CD4-positive, CD25-positive, alpha-beta regulatory T cell (primary cell): ENCODE results near the gene HEATR5A. TPM values are rescaled to one million over a fixed set of nuclear protein-coding genes. Genes with fewer than 3 reads are reported as not detected.
"Not testable (repeated sequence)": the region's sequence is repeated elsewhere in the genome, so short reads cannot be mapped to it uniquely, and the experiment has no call there.

Source experiments
- ATAC-seq, 2 donors: fragments of 150-1000 bp; cut with Tn5 transposase; one replicate each; pipeline ENCODE4 v1.10.0; 2021; ENCODE audit warnings: low read depth in 2 of 2, moderate number of reproducible peaks in 2 of 2, moderate library complexity in 1 of 2
- DNase-seq, 3 donors: peaks; one replicate each; pipeline versions ENCODE4 v3.0.0 to v3.0.0-alpha.2; 2012 to 2022; ENCODE audit warnings: mixed read lengths in 1 of 3
- H3K27ac ChIP-seq: one replicate; pipeline ENCODE4 v1.7.0; 2013; ENCODE audit warnings: mild to moderate bottlenecking, low read length; ENCODE audit not compliant: insufficient read depth, poor library complexity, severe bottlenecking
- H3K27me3 ChIP-seq: one replicate; pipeline ENCODE4 v1.7.0; 2013; ENCODE audit warnings: low read length; ENCODE audit not compliant: control insufficient read depth, insufficient read depth
- H3K36me3 ChIP-seq: one replicate; pipeline ENCODE4 v1.7.0; 2013; ENCODE audit warnings: mild to moderate bottlenecking, low read length, moderate library complexity; ENCODE audit not compliant: control insufficient read depth, insufficient read depth
- H3K4me1 ChIP-seq: 2 replicates; pipeline ENCODE4 v1.7.0; 2013; ENCODE audit warnings: mild to moderate bottlenecking, low read length; ENCODE audit not compliant: insufficient read depth, control insufficient read depth, poor library complexity, severe bottlenecking
- H3K4me3 ChIP-seq: one replicate; pipeline ENCODE4 v1.7.0; 2013; ENCODE audit warnings: low read depth, mild to moderate bottlenecking, low read length, moderate library complexity
- H3K9me3 ChIP-seq, 2 experiments: 1 replicate in 1 of 2; 2 replicates in 1 of 2; pipeline ENCODE4 v1.7.0; 2013; ENCODE audit warnings: low read length in 2 of 2, mild to moderate bottlenecking in 1 of 2, moderate library complexity in 1 of 2; ENCODE audit not compliant: control insufficient read depth in 2 of 2
- H3K27ac Mint-ChIP-seq, 3 donors: one replicate each; pipeline ENCODE4 v1.8.0; 2020 to 2022; ENCODE audit warnings: mild to moderate bottlenecking in 3 of 3, mixed read lengths in 3 of 3, moderate library complexity in 2 of 3
- H3K27me3 Mint-ChIP-seq: one replicate; pipeline ENCODE4 v1.8.0; 2022; ENCODE audit warnings: mild to moderate bottlenecking, mixed read lengths
- H3K36me3 Mint-ChIP-seq: one replicate; pipeline ENCODE4 v1.8.0; 2020; ENCODE audit warnings: mixed read lengths
- H3K4me1 Mint-ChIP-seq, 4 donors: one replicate each; pipeline ENCODE4 v1.8.0; 2020 to 2022; ENCODE audit warnings: mixed read lengths in 4 of 4, mild to moderate bottlenecking in 1 of 4
- H3K4me3 Mint-ChIP-seq, 4 donors: one replicate each; pipeline ENCODE4 v1.8.0; 2020 to 2022; ENCODE audit warnings: mild to moderate bottlenecking in 4 of 4, mixed read lengths in 4 of 4, moderate library complexity in 3 of 4
- H3K9me3 Mint-ChIP-seq, 7 donors: one replicate each; pipeline ENCODE4 v1.8.0; 2020 to 2022; ENCODE audit warnings: mixed read lengths in 7 of 7, mild to moderate bottlenecking in 3 of 7, moderate library complexity in 2 of 7
- polyA plus RNA-seq, 4 donors: library from polyadenylated mRNA; unstranded; fragments of 300-500 nt; fragmentation: Illumina TruSeq; gene quantifications; one replicate each; pipeline ENCODE4 v1.2.3, GENCODE V29; 2021
- total RNA-seq: library from RNA; stranded (reverse); gene quantifications from one replicate; pipeline ENCODE4 v1.2.3, GENCODE V29; 2022

Gene HEATR5A
- total and polyA plus RNA-seq, 5 donors from 2014 or later = 4.2 to 11.4 (median 6.1) TPM

GRCh38 chr14:31283578-31284252 is 136.6 kb downstream of the HEATR5A start:
- Histone ChIP-seq H3K27me3 (no peaks in the 10 kb centered on the region), H3K36me3 (no peaks in the 10 kb centered on the region), H3K4me3 (no peak overlapping the region), H3K4me1 (no peaks in the 10 kb centered on the region), H3K9me3 (no peaks in the 10 kb centered on the region), H3K27ac (no peak overlapping the region)
- Mint-ChIP-seq H3K4me1 (peaks cover 0 to 2% (median 0%) of the 10 kb centered on the region in 4 donors), H3K9me3 (peaks cover 0 to 9% (median 0%) of the 10 kb centered on the region in 7 donors), H3K36me3 (no peaks in the 10 kb centered on the region), H3K27ac (no peak overlapping the region), H3K27me3 (peaks cover 8% of the 10 kb centered on the region), H3K4me3 (no peak overlapping the region)
- ATAC-seq = no peak
- DNase-seq = no peak

DNA sequence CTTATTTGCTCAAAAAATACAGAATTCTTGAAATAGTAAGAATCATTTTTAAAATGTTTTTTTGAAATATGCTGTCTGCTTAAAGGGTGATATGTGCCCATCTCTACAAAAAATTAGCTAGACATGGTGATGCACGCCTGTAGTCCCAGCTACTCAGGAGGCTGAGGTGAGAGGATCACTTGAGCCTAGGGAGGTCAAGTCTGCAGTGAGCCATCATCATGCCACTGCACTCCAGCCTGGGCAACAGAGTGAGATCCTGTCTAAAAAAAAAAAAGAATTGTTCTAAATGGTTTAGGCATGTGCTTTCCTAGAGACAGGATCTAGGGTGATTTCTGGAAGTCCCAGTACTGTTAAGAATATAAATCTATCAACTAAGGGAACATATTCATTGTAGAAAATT is 137.2 kb downstream of the HEATR5A start:
- no peak overlapping the region for H3K4me3 ChIP-seq
- no peak for ATAC-seq
- H3K27ac ChIP-seq = no peak overlapping the region
- H3K9me3 ChIP-seq = no peaks in the 10 kb centered on the region
- H3K4me3 Mint-ChIP-seq = no peak overlapping the region
- no peaks in the 10 kb centered on the region for H3K4me1 ChIP-seq
- peaks cover 0 to 9% (median 0%) of the 10 kb centered on the region in 7 donors for H3K9me3 Mint-ChIP-seq
- H3K36me3 ChIP-seq = no peaks in the 10 kb centered on the region
- no peak for DNase-seq
- peaks cover 0 to 2% (median 0%) of the 10 kb centered on the region in 4 donors for H3K4me1 Mint-ChIP-seq
- no peak overlapping the region for H3K27ac Mint-ChIP-seq
- no peaks in the 10 kb centered on the region for H3K36me3 Mint-ChIP-seq
- no peaks in the 10 kb centered on the region for H3K27me3 ChIP-seq
- peaks cover 8% of the 10 kb centered on the region for H3K27me3 Mint-ChIP-seq

GRCh38 chr14:31280871-31281220 is 139.5 kb downstream of the HEATR5A start:
- H3K4me1 ChIP-seq = no peaks in the 10 kb centered on the region
- no peak for ATAC-seq
- no peaks in the 10 kb centered on the region for H3K36me3 Mint-ChIP-seq
- no peaks in the 10 kb centered on the region for H3K9me3 ChIP-seq
- no peaks in the 10 kb centered on the region for H3K36me3 ChIP-seq
- H3K4me3 ChIP-seq = no peak overlapping the region
- peaks cover 0 to 9% (median 3%) of the 10 kb centered on the region in 7 donors for H3K9me3 Mint-ChIP-seq
- no peak overlapping the region for H3K27ac Mint-ChIP-seq
- no peak overlapping the region for H3K27ac ChIP-seq
- no peak overlapping the region for H3K4me3 Mint-ChIP-seq
- H3K27me3 Mint-ChIP-seq = no peaks in the 10 kb centered on the region
- no peak for DNase-seq
- H3K4me1 Mint-ChIP-seq = peaks cover 0 to 2% (median 0%) of the 10 kb centered on the region in 4 donors
- H3K27me3 ChIP-seq = no peaks in the 10 kb centered on the region

DNA sequence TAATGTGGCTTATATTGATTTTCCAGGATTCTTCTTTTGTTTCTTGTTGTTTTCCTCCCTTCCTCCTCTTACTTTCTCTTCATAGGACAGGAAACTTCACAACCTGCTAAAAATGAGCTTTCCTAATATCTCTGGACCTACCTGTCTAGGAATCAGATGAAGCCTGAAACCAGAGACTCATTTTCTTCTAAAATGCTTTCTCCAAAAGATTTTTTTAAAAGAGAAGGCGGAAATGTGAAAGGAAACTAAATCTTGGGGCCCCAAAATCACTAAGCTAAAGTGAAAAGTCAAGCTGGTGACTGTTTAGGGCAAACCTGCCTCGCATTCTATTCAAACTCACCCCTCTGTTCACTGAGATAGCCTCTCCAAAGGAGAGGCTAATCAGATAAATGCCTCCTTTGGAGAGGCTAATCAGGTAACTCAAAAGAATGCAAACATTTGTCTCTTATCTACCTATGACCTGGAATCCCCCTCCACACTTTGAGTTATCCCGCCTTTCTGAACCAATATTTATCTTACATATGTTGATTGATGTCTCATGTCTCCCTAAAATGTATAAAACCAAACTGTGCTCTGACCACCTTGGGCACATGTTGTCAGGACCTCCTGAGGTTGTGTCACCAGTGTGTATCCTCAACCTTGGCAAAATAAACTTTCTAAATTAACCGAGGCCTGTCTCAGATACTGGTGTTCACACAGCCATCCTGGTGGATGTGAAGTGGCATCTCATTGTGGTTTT is 140.0 kb downstream of the HEATR5A start:
- Histone ChIP-seq H3K27me3 (no peaks in the 10 kb centered on the region), H3K36me3 (no peaks in the 10 kb centered on the region), H3K4me3 (no peak overlapping the region), H3K9me3 (no peaks in the 10 kb centered on the region), H3K4me1 (no peaks in the 10 kb centered on the region), H3K27ac (no peak overlapping the region)
- no peak overlapping the region for H3K4me3 Mint-ChIP-seq
- H3K27ac Mint-ChIP-seq = no peak overlapping the region
- peaks cover 0 to 2% (median 0%) of the 10 kb centered on the region in 4 donors for H3K4me1 Mint-ChIP-seq
- H3K36me3 Mint-ChIP-seq = no peaks in the 10 kb centered on the region
- ATAC-seq (no peak), DNase-seq (no peak)
- peaks cover 0 to 9% (median 3%) of the 10 kb centered on the region in 7 donors for H3K9me3 Mint-ChIP-seq
- no peaks in the 10 kb centered on the region for H3K27me3 Mint-ChIP-seq

DNA sequence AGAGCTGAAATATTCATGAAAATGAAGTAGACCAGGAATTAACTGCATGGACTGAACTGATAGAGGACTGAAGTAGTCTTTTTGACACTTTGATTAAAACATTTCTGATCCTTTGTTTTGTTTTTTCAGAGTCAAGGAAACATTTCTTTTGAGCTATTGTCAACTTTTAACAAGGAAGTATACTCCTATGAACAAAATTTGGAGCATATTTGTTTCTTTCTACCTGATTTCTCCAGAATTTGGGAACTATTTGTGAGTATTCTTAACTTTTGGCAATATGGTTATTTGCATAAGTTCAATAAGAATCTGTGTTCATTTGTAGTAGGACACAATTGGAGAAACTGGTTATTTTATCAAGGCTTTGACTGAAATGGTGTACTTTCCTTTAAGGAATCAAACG is 141.5 kb downstream of the HEATR5A start:
- no peak for ATAC-seq
- H3K4me1 ChIP-seq = no peaks in the 10 kb centered on the region
- H3K4me3 ChIP-seq = no peak overlapping the region
- no peaks in the 10 kb centered on the region for H3K9me3 ChIP-seq
- peaks cover 0 to 5% (median 3%) of the 10 kb centered on the region in 4 donors for H3K4me1 Mint-ChIP-seq
- no peak overlapping the region for H3K27ac Mint-ChIP-seq
- no peaks in the 10 kb centered on the region for H3K36me3 ChIP-seq
- H3K9me3 Mint-ChIP-seq = peaks cover 0 to 9% (median 3%) of the 10 kb centered on the region in 7 donors
- H3K4me3 Mint-ChIP-seq = no peak overlapping the region
- H3K27me3 ChIP-seq = no peaks in the 10 kb centered on the region
- H3K27ac ChIP-seq = no peak overlapping the region
- H3K36me3 Mint-ChIP-seq = no peaks in the 10 kb centered on the region
- H3K27me3 Mint-ChIP-seq = no peaks in the 10 kb centered on the region
- no peak for DNase-seq

DNA sequence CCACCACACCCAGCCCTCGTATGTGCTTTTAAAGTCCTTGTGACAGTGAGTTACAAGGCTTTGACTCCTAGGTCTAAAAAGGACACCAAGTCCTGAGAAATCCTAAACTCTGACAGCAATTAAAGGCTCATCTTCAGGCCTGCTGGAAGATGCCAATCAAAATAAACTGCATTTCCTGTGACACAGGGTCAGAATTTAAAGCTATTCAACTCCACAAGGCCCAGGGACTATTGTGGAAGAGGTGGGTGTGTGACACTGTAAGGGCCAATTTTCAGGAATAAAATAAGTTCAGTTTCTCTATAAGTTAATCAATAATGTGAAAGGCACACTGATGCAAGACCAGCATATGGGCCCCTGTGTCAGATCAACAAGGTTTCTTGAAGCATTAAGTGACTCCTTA is 143.3 kb downstream of the HEATR5A start:
- no peaks in the 10 kb centered on the region for H3K4me1 ChIP-seq
- Mint-ChIP-seq H3K36me3 (no peaks in the 10 kb centered on the region), H3K27ac (no peak overlapping the region), H3K4me3 (no peak overlapping the region), H3K9me3 (peaks cover 0 to 9% (median 3%) of the 10 kb centered on the region in 7 donors), H3K4me1 (peaks cover 0 to 9% (median 4%) of the 10 kb centered on the region in 4 donors), H3K27me3 (no peaks in the 10 kb centered on the region)
- ATAC-seq (no peak), DNase-seq (no peak)
- H3K4me3 ChIP-seq = no peak overlapping the region
- no peaks in the 10 kb centered on the region for H3K27me3 ChIP-seq
- H3K36me3 ChIP-seq = no peaks in the 10 kb centered on the region
- no peaks in the 10 kb centered on the region for H3K9me3 ChIP-seq
- no peak overlapping the region for H3K27ac ChIP-seq

- H3K27ac Mint-ChIP-seq = peak overlapping the region in 1 of 3 donors; percentile 50
These were observed 143.9 kb downstream of the HEATR5A start for GRCh38 chr14:31276417-31276816.

More at GRCh38 chr14:31276417-31276816, 143.9 kb downstream of the HEATR5A start:
- not testable (repeated sequence) for H3K9me3 Mint-ChIP-seq, H3K9me3 ChIP-seq, H3K4me1 Mint-ChIP-seq, H3K4me3 ChIP-seq, H3K27ac ChIP-seq, DNase-seq, H3K27me3 Mint-ChIP-seq, H3K4me3 Mint-ChIP-seq, H3K36me3 Mint-ChIP-seq, H3K27me3 ChIP-seq, H3K36me3 ChIP-seq, ATAC-seq, H3K4me1 ChIP-seq
